Neural cell (in vitro differentiated cells): ENCODE data around the gene RGS3. TPM values are rescaled to one million over a fixed set of nuclear protein-coding genes. Genes with fewer than 3 reads are reported as not detected.

Source experiments
- H2AFZ ChIP-seq: fragments of 200-600, 300-800 bp; sonication (generic), shearing (Covaris generic); 2 replicates; pipeline ENCODE4 v1.6.0; 2014; ENCODE audit warnings: low read depth, mild to moderate bottlenecking, antibody characterized with exemption, low read length, moderate library complexity
- H3F3A ChIP-seq: fragments of 200-600 bp; shearing (Covaris generic); 2 replicates; pipeline ENCODE4 v1.6.1; 2016; ENCODE audit warnings: mild to moderate bottlenecking, moderate library complexity, mixed read lengths, antibody characterized with exemption, low read length; ENCODE audit not compliant: insufficient read depth, poor library complexity, severe bottlenecking
- H3K27ac ChIP-seq: fragments of 200-600, 300-800 bp; sonication (generic), shearing (Covaris generic); 2 replicates; pipeline ENCODE4 v1.5.1; 2014; ENCODE audit warnings: mild to moderate bottlenecking, low read length, moderate library complexity
- H3K27me3 ChIP-seq: fragments of 300-800, 200-600 bp; sonication (generic), shearing (Covaris generic); 2 replicates; pipeline ENCODE4 v1.6.0; 2014; ENCODE audit warnings: mild to moderate bottlenecking, low read depth, low read length, moderate library complexity; ENCODE audit not compliant: insufficient read depth
- H3K36me3 ChIP-seq: fragments of 300-800, 200-600 bp; sonication (generic), shearing (Covaris generic); 2 replicates; pipeline ENCODE4 v1.5.1; 2014; ENCODE audit warnings: mild to moderate bottlenecking, antibody characterized with exemption, low read length, moderate library complexity; ENCODE audit not compliant: insufficient read depth
- H3K4me2 ChIP-seq: fragments of 300-800, 200-600 bp; sonication (generic), shearing (Covaris generic); 2 replicates; pipeline ENCODE4 v1.6.0; 2014; ENCODE audit warnings: mild to moderate bottlenecking, low read length
- H3K4me3 ChIP-seq: fragments of 300-800, 200-600 bp; sonication (generic), shearing (Covaris generic); 2 replicates; pipeline ENCODE4 v1.5.1; 2014; ENCODE audit warnings: mild to moderate bottlenecking, low read length, moderate library complexity
- H3K79me2 ChIP-seq: fragments of 200-600 bp; shearing (Covaris generic); replicated peaks from 2 replicates; pipeline ENCODE4 v1.6.0; 2014; ENCODE audit warnings: mild to moderate bottlenecking, low read length, moderate library complexity; ENCODE audit not compliant: insufficient read depth
- H3K9ac ChIP-seq: fragments of 300-800, 200-600 bp; sonication (generic), shearing (Covaris generic); 2 replicates; pipeline ENCODE4 v1.6.1; 2016; ENCODE audit warnings: mild to moderate bottlenecking, low read length, mixed read lengths
- H3K9me2 ChIP-seq: fragments of 200-600 bp; shearing (Covaris generic); 2 replicates; pipeline ENCODE4 v1.6.1; 2016; ENCODE audit warnings: mild to moderate bottlenecking, low read length, mixed read lengths; ENCODE audit not compliant: insufficient read depth
- H3K9me3 ChIP-seq: fragments of 200-600, 300-800 bp; sonication (generic), shearing (Covaris generic); 2 replicates; pipeline ENCODE4 v1.6.1; 2016; ENCODE audit warnings: mild to moderate bottlenecking, mixed run types, low read length, moderate library complexity, mixed read lengths
- H4K20me1 ChIP-seq: fragments of 200-600 bp; shearing (Covaris generic); 2 replicates; pipeline ENCODE4 v1.6.1; 2016; ENCODE audit warnings: mild to moderate bottlenecking, mixed run types; ENCODE audit not compliant: insufficient read depth
- CTCF ChIP-seq: fragments of 450-650 bp; IDR thresholded peaks from 2 replicates; pipeline ENCODE4 v1.5.1; 2014; ENCODE audit warnings: antibody characterized with exemption, mild to moderate bottlenecking, moderate library complexity; ENCODE audit not compliant: poor library complexity, severe bottlenecking
- EP300 ChIP-seq: fragments of 450-650 bp; conservative IDR thresholded peaks from 2 replicates; pipeline ENCODE4 v1.6.1; 2014; ENCODE audit warnings: antibody characterized with exemption, mild to moderate bottlenecking, moderate library complexity; ENCODE audit not compliant: poor library complexity, severe bottlenecking
- EZH2 ChIP-seq: fragments of 200-600, 300-800 bp; shearing (Covaris generic), sonication (generic); IDR thresholded peaks from 2 replicates; pipeline ENCODE4 v1.6.1; 2014; ENCODE audit warnings: antibody characterized with exemption, low read length, borderline replicate concordance, mild to moderate bottlenecking; ENCODE audit not compliant: insufficient read depth, poor library complexity, severe bottlenecking
- MXI1 ChIP-seq: fragments of 450-650 bp; conservative IDR thresholded peaks from 2 replicates; pipeline ENCODE4 v1.6.1; 2014; ENCODE audit warnings: antibody characterized with exemption, mild to moderate bottlenecking; ENCODE audit not compliant: poor library complexity, severe bottlenecking
- POLR2AphosphoS5 ChIP-seq: IDR thresholded peaks from 2 replicates; pipeline ENCODE4 v1.6.1; 2012
- RAD21 ChIP-seq: fragments of 450-650 bp; conservative IDR thresholded peaks from 2 replicates; pipeline ENCODE4 v1.6.1; 2014; ENCODE audit warnings: antibody characterized with exemption, mild to moderate bottlenecking, moderate library complexity
- REST ChIP-seq: IDR thresholded peaks from 2 replicates; pipeline ENCODE4 v1.6.1; 2012; ENCODE audit warnings: borderline replicate concordance
- SMC3 ChIP-seq: fragments of 450-650 bp; conservative IDR thresholded peaks from 2 replicates; pipeline ENCODE4 v1.6.1; 2014; ENCODE audit warnings: antibody characterized with exemption, mild to moderate bottlenecking, moderate library complexity; ENCODE audit not compliant: poor library complexity
- TAF1 ChIP-seq: IDR thresholded peaks from 2 replicates; pipeline ENCODE4 v1.6.1; 2012; ENCODE audit warnings: low read depth
- polyA plus RNA-seq: library from polyadenylated mRNA; depleted of rRNA; stranded (reverse); fragments of >200 nt; gene quantifications from 2 replicates; pipeline ENCODE4 v1.2.3, GENCODE V29; 2014

Gene RGS3
- polyA plus RNA-seq, 1 donor from 2014 or later: 25.3 TPM

- TF ChIP-seq MXI1: no peak
- TF ChIP-seq REST: no peak
- TF ChIP-seq POLR2AphosphoS5: no peak
- no peak for TF ChIP-seq SMC3
- TF ChIP-seq RAD21: no peak
- TF ChIP-seq EZH2: no peak
- TF ChIP-seq CTCF: no peak
- no peak for TF ChIP-seq TAF1
- TF ChIP-seq EP300: no peak
- no peaks in the 10 kb centered on the region for H4K20me1 ChIP-seq
- no peak overlapping the region for H3K9ac ChIP-seq
- no peaks in the 10 kb centered on the region for H3K79me2 ChIP-seq
- H3K36me3 ChIP-seq: no peaks in the 10 kb centered on the region
- H3F3A ChIP-seq: no peaks in the 10 kb centered on the region
- no peak overlapping the region for H2AFZ ChIP-seq
- H3K4me2 ChIP-seq: no peak overlapping the region
- H3K9me3 ChIP-seq: no peaks in the 10 kb centered on the region
- H3K4me3 ChIP-seq: no peak overlapping the region
- no peaks in the 10 kb centered on the region for H3K27me3 ChIP-seq
- no peak overlapping the region for H3K27ac ChIP-seq
- H3K9me2 ChIP-seq: no peaks in the 10 kb centered on the region
Measured at GRCh38 chr9:113624721-113625120, 161.2 kb downstream of the RGS3 start.

GRCh38 chr9:113625486-113625885 lies 162.0 kb downstream of the RGS3 start:
- Histone ChIP-seq H3K36me3 (no peaks in the 10 kb centered on the region), H2AFZ (no peak overlapping the region), H3K9me3 (no peaks in the 10 kb centered on the region), H3K4me3 (no peak overlapping the region), H3K27me3 (no peaks in the 10 kb centered on the region), H3K79me2 (no peaks in the 10 kb centered on the region), H3K9ac (no peak overlapping the region), H3K9me2 (no peaks in the 10 kb centered on the region), H3K27ac (no peak overlapping the region), H4K20me1 (no peaks in the 10 kb centered on the region), H3K4me2 (no peak overlapping the region), H3F3A (no peaks in the 10 kb centered on the region)
- no peak for TF ChIP-seq MXI1
- no peak for TF ChIP-seq EZH2
- TF ChIP-seq RAD21: no peak
- no peak for TF ChIP-seq SMC3
- no peak for TF ChIP-seq CTCF
- no peak for TF ChIP-seq POLR2AphosphoS5
- no peak for TF ChIP-seq TAF1
- no peak for TF ChIP-seq REST
- no peak for TF ChIP-seq EP300
